ENCODE data around the gene FABP3.

The FABP3 gene

GRCh38 chr1:31373056-31373896 lies at the start of gene FABP3:
TSS of gene FABP3 (minus strand) at chr1:31373076. CDS start at chr1:31373014, 62 bp downstream.
- DNase-seq: no peak

DNA sequence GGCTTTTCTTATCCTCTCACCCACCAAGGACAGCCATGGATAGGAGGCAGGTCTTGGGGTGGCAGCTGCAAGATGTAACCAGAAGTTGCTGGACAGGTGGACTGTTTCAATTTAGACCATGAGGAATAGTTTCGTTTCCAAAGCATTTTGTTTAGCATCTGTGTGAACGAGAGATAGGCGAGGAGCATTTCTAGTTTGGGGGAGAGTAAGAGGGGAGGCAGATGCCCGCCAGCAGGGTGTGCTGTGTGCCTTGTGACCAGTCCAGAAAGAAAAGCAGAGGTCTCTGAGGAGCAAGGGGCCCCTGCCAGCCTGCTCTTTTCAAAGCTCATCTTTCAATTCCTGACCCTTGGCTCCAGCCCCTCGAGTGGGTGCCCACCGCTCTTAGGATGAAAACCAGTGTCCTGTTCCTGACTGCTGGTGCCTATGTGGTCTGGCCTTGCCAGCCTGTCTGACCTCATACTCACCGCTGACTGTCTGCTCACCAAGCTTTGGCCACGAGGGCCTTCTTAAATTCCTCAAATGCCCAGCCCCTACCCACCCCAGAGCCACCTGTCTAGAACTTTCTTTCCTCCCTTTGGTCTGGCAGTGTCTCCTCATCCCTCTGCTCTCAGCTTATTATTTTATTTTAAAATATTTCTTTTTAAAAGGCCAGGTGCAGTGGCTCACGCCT lies 48.6 kb upstream of the FABP3 start:
- DNase-seq: peak; percentile 11

DNA sequence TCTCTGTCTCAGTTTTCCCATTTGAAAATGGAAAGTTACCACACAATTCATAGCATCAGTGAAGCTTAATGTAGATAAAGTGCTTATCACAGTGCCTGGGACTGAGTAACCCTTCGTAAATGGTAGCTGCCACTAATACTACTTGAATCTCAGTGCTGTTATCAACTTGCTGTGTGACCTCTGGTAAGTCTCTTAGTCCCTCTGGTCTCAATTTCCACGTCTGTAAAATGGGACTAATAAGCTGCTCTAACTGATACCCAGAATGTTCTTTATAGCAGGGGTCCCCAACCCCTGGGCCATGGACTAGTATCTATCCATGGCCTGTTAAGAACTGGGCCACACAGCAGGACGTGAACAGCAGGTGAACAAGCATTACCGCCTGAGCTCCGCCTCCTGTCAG lies 47.8 kb upstream of the FABP3 start:
- DNase-seq: no peak

GRCh38 chr1:31418626-31419323 lies 45.9 kb upstream of the FABP3 start:
- DNase-seq: no peak

GRCh38 chr1:31417148-31417547 lies 44.3 kb upstream of the FABP3 start:
- no peak for DNase-seq

DNA sequence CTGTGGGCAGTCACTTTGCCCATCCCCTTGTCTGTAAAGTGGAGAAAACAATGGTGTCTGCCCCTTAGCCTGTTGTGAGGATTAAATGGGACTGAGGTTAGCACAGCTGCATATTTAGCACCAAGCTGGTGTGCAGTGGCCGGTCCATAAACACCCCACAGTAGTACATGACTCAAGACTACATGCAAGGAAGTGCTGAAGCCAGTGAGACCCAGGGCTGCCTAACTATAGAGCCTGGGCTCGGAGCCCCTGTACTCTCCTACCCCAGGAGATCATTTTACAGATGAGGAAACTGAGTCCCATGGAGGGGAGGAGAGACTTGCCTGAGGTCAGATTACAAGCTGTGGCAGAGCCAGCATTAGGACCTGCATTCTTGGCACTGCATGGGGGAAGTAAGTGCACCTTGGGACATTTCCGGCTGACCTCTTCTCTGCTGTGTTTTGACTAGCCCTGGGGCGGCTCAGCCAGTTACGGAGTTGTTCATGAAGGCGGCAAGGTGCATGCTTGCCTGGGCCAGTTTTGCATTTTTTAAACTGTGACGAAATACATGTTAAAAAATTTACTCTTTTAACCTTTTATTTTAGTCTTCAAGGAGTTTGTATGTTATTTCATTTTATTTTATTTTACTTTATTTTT lies 43.3 kb upstream of the FABP3 start:
- DNase-seq: no peak

- no peak for DNase-seq
These were observed 42.8 kb upstream of the FABP3 start for GRCh38 chr1:31415658-31416057.

DNA sequence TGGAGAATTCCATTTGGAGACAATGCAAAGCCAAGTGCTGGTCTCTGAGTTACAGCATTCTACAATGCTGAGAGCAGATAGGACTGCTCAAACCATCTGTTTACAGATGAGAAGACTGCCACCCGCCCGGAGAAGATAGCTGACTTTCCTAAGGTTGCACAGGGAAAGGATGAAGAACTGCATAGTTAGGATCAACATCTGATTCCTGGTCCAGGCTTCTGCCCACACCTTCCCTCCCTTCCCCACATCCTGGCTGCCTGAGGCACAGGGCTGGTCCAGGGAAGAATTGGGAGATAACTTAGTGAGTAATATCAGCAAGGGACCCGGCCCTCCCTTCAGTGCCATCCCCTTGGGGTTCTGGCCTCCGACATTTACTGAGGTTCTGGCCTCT lies 42.1 kb upstream of the FABP3 start:
- DNase-seq: no peak

DNA sequence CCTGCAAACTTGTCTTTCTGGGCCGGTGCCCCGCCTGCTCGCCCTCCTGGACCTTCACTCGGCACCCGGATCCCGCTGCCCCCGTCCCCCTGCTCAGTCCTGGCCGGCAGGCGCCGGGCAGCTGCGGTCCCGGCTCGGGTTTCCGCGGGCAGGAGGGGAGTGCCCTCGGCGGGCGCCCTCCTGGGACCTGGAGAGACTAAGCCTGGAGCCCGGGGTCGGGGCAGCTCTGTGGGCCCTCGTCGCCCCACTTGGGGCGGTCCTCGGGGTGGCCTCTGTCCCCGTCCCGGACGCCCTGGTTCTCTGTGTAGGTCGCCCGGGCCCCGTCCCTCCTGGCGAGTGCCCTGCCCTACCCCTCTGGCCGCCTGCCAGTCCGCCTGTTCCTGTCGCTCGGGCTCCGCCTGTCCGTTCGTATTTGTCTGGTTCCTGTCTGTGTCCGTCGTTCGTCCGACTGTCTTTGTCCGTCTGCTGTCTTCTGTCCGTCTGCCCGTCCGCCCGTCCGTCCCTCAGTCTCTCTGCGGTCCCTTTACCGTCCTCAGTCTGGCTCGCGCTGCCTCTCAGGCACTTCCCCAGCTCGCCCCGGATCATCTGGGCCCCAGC lies 40.6 kb upstream of the FABP3 start:
- peak; percentile 67 for DNase-seq

GRCh38 chr1:31412732-31413404 lies 40.0 kb upstream of the FABP3 start, which contains the start of gene SERINC2:
TSS of gene SERINC2 (plus strand) at chr1:31413213. CDS start at chr1:31413266, 53 bp downstream.
- DNase-seq: no peak

DNA sequence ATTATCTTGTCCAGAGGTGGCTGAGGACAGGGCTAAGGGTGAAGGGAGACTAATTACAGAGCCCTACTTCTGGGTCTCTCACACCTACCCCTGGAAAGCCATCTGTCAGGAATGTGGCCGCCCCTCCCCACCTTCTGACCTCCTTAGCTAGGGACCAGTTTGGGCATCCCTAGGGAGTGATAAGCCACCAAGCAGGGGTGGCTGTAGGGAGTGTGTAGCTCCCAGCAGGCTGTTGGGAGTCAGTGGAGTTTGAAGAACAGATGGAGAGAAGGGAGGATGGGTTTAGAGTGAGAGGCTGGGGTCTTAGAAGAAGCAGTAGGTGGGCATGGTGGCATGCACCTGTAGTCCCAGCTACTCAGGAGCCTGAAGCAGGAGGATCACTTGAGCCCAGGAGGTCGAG lies 39.3 kb upstream of the FABP3 start:
- no peak for DNase-seq

DNA sequence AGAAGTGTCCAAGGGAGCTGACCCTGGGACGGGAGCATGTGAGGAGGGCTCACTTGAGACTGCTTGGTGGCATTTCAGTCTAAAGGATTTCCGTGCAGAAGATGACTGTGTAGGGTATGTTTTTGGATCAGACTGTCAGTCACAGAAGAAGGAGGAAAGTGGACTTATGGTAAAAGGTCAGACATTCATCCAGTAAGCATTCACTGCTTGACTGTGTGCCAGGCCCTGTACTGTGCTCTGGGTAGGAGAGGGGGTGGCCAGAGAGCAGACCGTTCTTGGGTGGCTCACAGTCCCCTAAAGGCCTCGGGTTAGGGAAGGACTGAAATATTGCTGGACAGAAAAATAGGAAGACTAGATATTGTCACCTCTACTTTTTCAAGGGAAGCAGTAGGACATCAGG lies 38.0 kb upstream of the FABP3 start:
- no peak for DNase-seq

DNA sequence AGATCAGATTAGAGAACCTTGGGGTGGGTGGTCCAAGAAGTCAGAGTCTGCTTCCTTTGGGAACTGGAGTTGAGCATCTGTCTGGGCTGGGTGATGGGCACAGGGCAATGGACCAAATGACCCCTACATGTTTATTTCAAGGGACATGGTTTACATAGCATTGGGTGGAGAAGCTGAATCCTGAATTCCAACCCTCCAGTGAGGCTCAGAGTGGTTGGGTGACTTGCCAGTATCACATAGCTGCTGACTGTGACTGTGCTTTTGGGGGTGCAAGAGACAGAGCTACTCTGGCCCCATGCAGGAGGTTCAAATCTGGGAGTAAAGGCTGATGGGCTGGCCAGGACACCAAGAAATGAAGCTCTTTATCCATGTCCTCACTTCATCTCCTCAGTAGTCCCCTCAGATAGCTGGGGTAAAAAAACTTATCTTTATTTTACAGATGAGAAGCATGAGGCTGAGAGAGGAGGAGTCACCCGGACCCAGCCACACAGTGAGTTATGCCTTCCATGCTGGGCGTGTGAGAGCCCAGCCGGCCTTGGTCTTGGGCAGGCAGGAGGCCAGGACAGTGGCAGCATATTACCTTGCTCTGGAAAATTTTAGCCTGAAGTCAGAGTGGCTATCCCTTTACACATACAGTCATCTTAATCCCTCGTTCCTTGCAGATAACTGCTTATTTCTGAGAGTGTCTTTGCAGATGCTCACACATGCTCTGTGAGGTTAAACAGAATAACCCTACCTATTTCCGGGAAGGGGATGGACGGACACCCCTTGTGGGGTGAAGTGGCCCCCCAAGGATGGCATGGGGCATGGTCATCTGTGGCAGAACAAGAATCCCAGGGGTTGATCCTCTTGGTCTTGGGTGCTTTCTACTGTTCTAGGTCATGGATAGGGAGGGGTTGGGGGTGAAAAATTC lies 37.3 kb upstream of the FABP3 start:
- DNase-seq: no peak

DNA sequence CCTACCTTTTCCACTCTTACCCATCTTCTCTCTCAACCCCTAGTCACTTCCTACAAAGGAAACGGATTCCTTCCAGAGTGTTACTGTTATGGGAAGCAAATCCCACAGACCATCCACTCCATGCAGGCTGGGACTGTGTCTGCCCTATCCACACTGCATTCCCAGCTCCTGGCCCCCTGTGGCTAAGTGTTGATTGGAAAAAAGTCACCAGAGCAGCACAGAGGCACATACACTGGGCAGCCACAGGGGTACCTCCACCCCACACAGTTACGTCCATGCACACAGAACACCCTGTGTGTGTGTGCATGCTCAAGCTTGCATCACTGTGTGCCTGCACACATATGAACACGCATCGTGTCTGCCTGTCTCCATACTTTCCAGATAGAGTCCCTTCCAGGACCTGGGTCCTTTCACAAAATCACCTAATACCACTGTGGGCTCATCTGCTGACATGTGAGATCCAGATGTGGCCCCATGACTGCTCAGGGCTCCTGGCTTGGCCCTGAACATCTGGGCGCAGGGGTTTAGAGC lies 36.0 kb upstream of the FABP3 start:
- no peak for DNase-seq

- DNase-seq: no peak
These were observed 34.3 kb upstream of the FABP3 start for GRCh38 chr1:31407029-31407626.

DNA sequence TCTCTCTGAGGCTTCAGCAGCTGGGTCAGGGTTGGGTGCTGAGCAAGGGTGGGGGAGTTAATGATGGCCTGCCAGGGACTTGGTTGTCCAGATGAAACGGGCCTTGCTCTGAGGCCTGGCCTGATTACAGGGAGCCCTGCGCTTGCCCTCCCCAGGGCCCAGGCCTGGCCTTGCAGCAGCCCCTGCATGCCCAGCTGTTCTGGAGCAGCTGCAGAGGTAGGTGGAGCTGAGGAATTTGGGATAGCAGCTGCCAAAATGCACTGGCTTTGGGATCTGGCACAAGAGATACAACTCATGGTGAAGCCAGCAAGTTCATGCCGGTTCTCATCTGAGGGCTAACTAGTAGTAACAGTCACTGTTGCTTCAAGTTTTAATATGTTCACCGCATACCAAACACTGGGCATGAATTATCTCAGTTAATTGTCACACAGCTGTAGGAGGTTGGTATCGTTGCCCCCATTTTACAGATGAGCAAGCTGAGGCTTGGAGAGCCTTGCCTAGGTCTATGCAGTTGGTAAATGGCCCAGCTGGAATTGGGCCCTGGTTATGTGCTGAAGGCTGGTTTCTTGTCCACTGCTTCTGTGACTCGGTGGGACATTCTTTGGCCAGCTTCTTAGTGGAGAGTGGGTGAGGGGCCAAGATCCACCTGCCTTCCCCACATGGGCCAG lies 32.8 kb upstream of the FABP3 start:
- DNase-seq: no peak

DNA sequence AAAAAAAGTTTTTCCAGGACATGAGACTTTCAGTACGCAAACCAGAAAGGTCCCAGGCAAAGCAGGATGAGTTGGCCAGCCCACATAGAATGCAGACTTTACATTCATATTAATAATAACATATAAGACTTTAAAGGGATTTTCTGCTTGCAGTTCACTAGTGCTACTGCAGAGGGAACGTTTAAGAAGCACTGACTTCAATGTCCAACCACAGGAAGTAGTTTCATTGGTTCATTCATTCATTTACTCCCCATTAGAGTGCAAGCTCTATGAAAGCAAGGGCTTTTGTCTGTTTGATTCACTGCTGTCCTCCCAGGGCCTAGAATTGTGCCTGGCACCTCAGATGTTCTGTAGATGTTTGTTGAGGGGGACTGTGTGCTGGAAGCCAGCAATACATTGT lies 28.4 kb upstream of the FABP3 start:
- DNase-seq: no peak

DNA sequence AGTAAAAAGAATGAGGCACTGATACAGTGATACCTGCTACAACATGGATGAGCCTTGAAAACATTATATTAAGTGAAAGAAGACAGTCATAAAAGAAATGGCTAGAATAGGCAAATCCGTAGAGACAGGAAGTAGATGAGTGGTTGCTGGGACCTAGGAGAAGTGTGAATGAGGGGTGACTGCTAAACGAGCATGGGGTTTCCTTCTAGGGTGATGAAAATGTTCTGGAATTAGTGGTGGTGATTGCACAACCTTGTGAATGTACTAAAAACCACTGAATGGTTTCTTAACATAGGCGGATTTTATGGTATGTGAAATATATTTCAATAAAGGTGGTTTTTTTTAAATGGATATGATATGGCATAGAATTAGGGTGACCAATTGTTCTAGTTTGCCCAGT lies 27.5 kb upstream of the FABP3 start:
- DNase-seq: no peak

- DNase-seq: no peak
These were observed 27.1 kb upstream of the FABP3 start for GRCh38 chr1:31399976-31400375.

DNA sequence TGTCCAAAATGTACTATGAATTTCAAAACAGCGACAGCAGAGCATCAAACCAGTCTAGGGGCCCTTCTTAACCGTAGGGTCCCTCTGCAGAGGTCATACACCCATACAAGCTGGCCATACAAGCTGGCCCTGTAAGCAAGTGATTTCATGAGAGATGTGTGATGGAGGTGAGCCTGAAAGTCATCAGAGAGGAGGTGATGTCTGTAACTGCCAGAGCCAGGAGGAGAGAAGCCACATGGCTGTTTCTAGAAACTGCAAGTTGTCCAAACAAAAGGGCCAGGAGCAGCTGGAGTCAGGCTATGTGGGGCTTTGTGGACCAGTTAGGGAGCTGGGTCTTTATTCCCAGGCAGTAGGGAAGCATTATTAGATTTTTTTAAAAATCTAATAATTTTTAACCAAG lies 25.4 kb upstream of the FABP3 start:
- no peak for DNase-seq

All from SHP77 treated with DMSO at 0.1 percent for 48 hours (cell line).